GF-D8 (cell line): Measurements from ENCODE around the gene TBCCD1.

ENCODE experiments used
- DNase-seq: peaks from one replicate; lab custom pipeline; 2025; lab: John Stamatoyannopoulos, UW

Gene TBCCD1, protein sequence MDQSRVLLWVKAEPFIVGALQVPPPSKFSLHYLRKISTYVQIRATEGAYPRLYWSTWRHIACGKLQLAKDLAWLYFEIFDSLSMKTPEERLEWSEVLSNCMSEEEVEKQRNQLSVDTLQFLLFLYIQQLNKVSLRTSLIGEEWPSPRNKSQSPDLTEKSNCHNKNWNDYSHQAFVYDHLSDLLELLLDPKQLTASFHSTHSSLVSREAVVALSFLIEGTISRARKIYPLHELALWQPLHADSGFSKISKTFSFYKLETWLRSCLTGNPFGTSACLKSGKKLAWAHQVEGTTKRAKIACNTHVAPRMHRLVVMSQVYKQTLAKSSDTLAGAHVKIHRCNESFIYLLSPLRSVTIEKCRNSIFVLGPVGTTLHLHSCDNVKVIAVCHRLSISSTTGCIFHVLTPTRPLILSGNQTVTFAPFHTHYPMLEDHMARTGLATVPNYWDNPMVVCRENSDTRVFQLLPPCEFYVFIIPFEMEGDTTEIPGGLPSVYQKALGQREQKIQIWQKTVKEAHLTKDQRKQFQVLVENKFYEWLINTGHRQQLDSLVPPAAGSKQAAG

DNA sequence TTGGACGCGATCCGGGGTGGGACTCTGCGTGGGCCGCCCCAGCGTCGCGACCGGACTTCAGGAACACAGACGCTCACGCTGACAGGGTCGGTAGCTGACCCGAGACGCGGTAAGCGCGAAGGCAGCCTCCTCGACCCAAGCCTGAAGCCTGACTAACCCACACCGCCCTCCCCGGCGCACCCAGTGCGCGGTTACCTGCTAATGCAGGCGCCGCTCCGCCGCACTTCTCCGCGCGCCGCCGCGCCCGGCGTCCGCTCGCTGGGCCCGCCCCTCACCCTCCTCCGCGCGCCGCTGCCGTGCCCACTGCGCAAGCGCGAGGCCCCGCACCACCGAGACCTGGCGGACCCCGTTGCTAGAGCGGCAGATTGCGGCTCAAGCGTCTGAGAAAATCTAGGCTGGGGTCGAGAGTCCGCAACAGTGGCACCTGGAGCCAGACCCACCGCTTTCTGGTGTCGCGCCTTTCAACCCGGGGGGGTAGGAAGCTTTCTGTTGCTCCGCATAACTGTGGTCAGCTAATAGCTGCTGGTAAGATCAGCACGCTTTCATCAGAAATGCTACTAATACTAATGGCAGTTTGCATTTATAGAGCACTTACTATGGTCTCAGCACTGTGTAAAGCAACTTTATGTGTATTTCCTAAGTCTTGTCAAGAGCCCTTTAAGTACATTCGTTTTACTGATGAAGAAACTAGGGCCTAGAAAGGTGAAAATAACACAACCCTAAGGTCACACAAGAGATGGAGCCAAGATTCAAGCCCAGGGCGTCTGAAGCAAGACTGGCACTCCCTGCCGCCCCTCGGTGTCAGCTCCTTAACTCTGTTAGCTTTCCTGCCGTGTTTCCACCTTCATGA lies at the start of gene TBCCD1:
TBCCD1 (minus strand) TSS at position 268 of the 850 bp plus-strand sequence. CDS start 3,010 bp downstream, outside the sequence.
- peak; percentile 59 for DNase-seq

DNA sequence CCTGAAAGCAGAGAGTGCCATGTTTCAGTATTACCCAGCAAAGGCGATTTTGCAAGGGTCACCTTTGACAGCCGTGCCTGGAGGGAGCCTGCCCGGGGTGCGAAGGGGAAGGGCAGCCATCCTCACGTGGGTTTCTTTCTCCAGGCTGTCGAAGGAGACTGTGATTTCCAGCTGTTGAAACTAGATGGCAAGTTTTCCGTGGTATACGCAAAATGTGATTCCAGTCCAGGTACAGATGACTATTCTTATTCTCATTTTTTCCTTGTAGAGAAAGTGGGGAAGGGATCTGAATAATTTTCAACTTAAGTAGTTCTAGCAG lies 49.1 kb upstream of the TBCCD1 start:
- DNase-seq: no peak

DNA sequence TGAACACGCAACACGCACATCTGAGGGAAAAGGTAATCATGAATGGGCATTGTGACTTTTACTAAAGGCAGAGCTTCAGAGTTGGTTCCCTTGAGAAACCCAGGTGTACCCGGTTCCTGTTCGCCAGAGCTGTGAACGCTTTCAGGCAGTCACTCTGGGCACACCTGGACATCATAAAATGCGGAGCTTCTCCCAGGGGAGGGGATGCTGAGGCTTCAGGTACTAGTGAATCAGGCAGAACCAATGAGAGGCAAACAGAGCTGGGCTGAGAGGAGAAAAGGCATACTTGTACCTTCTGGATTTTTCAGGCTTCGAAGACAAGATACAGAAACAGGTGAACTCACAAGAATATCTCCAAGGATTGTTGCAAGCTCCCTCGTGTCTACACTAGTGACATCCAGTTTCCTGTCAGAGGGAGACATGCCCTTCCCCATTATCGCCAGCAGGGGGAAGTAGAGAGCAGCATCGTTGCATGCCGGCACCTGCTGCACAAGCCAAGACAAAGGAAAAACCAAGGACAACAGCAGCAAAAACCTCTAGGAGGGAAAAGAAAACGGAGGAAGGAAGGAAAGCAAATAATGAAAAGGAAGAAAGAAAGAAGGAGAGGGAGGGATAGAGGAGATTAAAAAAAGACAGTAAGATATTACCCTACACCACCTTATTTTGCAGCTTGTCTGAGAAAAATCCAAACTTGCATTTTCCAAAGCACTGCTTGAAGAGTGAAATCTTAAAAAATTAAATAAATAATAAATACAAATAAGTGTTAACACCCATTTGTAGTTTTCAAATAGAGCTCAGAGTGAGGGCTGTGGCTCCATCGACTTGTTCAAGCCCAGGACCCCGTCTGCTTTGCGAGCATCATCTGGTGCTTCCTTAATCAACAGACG lies 47.7 kb upstream of the TBCCD1 start:
- peak; percentile 9 for DNase-seq

DNA sequence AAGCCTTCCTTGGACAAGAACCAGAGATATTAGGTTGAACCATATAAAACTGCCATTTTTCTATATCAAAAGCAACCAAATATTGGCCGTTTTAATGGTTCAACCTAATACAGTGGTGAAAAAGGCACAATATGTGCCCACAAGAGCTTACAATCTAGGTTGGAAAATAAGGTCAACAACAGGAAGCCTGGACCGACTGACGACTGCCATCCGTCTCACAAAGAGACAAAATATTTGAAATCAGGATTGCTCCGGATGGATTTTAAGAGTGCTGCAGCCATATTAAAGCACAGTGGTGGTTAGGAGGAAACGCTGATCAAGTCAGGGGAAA lies 47.1 kb upstream of the TBCCD1 start:
- DNase-seq: no peak

DNA sequence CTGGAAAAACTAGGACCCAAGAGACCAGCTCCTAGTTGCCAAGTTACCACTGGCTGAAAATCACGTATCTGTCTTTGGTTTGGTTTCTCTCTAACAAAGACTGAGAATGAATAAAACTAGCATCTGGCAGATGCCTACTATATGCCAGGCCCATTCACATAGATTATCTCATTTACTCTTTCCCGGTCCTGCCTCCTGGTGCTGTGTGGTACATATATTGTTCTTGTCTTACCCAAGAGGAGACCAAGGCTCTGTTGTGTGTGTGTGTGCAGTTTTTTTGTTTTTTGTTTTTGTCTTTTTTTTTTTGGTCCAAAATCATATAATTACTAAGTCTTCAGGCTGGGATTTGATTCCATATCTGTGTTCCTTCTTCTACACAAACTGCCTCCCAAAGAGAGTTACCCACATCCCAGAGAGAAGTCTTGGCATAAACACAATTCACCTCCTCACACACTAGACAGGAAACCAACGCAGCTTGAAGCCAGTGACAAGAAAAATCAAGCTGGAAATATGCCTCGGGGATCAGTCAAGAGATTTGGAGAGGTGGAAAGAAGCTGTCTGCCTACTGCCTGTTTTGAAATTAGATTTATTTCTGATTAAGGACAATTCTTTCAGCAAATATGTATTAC lies 46.6 kb upstream of the TBCCD1 start:
- no peak for DNase-seq

DNA sequence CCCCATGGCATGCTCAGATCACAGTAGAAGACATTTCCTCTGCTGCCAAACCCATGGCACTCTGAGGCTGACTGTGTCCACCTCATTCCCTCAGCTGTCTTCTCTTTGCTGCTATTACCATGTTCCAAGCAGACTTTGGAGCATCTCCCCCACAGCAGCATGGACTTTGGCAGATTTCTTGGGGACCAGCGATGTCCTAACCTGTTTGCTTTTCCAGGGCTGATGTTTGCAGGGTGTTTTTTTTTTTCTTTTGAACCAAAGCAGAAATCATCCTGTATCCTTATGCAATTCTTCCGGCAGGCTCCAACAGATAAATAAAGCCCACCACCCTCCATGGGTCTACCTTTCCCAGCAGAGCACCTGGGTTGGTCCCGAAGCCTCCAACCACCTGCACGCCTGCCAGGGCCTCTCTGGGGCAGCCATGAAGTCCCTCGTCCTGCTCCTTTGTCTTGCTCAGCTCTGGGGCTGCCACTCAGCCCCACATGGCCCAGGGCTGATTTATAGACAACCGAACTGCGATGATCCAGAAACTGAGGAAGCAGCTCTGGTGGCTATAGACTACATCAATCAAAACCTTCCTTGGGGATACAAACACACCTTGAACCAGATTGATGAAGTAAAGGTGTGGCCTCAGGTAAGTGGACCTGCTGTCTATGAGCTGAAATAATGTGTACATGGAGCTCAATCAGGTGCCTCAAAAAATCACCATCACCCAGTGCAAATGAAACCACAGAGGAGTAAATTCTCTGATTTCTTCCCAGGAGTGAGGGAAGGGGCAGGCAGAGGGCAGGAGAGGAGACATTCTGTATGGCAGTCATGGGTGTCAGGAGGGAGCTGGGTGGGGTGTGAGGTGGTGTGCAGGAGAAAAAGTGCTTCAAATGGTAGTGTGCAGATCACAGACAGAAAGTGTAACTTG lies 45.8 kb upstream of the TBCCD1 start, which contains the start of gene AHSG:
AHSG (plus strand) TSS at position 340 of the 916 bp plus-strand sequence; CDS start at position 422, 82 bp downstream.
- DNase-seq: no peak

DNA sequence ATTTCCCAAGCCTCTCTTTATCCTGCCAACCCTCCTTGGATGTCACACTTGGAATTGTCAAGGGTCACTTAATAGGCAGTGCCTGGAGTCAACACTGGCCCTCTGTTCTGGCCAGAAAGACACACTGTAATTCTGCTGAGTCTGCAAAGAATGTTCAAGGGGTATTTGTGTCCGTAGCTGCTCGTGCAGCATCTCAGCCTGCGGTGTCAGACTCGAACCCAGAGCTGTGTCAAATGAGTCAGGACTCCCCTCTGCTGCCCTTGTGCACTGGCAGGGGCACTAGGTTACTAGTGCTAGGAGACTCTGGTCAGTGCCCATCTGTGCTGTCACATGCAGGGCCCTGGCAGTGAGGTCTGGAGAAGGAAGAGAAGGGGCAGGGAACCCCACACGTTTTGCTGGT lies 44.9 kb upstream of the TBCCD1 start:
- no peak for DNase-seq

DNA sequence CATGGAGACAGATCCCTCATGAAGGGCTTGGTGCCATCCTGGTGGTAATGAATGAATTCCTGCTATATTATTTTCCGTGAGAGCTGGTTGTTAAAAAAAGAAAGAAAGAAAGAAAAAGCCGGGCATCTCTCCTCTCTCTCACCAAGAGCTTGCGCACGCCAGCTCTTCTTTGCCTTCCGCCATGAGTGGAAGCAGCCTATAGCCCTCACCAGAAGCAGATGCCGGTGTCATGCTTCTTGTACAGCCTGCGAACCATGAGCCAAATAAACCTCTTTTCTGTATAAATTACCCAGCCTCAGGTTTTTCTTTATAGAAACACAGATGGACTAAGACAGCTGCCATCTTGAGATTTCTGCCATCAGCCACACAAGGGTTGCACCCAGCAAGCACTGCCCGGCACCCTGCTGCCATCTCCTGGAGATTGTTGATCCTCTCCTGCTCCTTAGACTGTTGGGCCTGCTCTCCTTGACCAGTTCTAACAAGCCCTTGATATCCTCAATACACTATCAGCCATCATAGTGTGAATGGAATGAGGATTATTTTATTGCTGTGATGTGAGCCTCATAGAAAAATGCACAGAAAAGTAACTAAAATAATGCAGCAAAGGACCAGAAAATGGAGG lies 42.2 kb upstream of the TBCCD1 start:
- DNase-seq: no peak

DNA sequence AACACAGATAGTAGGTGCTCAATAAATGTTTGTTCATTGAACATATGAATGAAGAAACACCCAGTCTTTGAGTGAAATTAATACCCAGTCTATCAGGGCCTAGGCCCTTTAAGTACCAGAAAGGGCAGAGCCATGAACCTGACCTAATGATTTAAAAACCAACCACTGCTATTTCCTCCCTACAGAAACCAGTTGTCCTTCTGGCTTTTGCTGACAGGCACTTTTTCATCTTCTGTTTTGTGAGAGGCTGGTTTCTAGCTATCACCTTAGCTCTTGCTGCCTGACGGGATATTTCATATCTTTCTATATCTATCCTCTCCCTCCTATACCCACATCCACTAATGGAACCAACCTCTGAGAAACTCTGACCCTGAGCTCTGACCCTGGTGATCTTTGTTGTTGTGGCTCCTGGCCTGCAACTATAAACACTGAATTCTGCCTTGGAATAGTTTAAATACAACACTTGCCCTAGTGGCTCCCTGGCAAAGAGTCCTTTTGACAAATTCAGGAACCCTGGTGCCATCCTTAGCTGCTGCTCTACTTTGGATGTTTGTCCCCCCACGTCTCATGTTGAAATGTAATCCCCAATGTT lies 41.6 kb upstream of the TBCCD1 start:
- DNase-seq: no peak

DNA sequence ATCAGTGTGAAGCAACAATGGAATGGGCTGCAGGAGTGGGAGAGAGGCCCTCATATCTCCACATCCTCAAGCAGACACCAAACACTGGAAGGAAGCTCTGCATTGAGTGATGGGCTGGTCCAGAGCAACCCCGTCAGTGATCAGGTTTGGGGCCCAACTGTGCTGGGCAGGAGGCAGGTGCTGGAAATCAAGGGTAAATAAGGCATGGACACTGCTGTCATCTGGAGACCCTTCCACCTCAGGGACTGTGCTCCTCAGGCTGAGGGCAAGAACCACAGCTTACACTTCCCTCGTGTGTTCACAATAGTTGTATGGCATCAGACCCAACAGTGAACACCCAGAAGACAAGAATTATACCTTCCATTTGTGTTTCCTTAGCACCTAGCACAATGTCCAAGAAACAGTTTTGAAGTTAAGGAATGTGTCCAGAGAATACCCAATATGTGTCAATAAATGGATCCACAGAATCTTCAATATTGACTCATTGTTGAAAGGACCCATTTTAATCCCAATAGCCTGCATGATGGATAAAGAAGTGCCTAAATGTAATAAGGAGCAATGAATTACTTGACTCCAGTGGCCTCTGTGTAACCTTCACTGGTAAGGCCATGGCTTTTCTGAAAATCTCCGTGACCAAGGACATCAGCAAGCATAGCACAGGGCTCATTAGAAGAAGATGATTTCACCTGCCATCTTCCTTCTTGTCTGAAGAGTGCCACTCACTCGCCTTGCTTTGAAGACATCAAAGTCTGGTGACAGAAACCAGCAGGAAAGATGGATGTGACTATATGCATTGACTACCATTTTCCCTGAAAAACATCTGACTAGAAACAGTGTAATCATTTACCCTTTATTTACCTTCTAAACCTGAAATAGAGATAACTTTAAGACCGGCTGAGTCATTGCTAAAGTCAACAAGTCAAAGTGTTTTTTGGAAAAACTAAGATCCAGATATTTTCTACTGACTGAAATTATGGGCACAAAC lies 38.7 kb upstream of the TBCCD1 start:
- DNase-seq: no peak

DNA sequence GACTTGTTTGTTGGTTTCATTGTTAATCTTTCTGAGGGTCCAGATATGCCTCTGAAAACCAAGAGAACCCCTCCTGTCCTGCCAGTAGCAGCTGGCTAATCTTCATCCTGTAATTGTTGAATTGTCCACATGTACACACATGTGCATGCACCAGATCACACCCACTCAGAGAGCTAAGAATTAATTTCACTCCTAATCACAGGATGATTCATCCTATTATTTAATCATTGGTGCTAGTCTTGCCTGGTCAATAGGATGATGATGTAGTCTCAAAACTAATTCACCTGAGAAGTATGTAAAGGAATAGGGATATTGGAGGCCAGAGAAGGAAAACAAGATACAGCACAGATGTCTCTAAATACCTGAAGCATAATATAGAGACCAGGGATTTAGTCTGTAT lies 37.9 kb upstream of the TBCCD1 start:
- DNase-seq: no peak

DNA sequence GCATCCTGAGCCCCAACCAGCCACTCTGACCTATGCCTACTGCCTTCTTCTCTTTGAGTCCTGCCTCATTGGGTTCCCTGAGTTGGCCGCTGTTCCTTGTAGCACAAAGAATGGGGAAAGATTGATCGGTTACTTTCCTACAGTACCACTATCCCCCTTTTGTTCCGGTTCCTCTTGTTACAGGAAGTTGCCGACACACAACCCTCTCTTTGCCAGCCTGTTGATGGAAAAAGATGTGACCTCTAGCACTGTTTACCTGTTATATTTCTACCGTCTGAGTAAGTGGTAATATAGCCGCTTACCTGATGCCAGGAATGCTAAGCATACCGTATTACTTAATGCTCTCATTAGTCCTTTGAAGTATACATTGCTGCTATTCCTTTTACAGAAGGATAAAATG lies 36.0 kb upstream of the TBCCD1 start:
- DNase-seq: no peak

DNA sequence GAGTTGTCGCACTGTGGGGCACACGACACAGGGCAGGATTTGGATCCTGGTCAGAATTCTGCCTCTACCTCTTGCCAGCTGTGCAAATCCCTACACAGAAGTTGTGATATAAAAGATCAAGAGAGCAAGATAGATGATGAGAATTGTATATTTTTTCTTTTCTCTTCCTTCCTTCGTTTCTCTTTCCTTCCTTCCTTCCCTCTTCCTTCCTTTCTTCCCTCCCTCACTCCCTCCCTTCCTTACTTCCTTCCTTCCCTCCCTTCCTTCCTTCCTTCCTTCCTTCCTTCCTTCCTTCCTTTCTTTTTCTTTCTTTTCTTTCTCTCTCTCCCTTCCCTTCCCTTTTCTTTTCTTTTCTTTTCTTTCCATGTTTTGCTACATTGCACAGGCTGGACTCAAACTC lies 33.8 kb upstream of the TBCCD1 start:
- no peak for DNase-seq

DNA sequence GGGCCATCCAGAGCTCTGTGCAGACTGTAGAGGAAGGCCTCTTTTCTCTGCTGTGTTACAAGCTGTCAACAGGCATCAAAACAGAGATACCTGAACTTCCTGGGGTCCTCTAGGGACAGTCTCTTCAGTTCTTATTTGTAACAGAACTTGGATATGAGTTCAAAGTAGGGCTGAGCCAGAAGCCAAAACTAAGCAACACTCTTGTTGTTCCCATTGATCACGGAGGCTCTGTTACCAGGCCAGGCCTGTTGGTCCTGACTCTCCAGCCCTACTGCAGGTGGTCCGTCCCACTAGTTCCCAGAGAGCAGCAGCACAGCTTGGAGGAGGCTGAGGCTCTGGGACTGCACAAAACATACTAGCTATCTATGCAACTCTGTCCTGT lies 32.6 kb upstream of the TBCCD1 start:
- no peak for DNase-seq

DNA sequence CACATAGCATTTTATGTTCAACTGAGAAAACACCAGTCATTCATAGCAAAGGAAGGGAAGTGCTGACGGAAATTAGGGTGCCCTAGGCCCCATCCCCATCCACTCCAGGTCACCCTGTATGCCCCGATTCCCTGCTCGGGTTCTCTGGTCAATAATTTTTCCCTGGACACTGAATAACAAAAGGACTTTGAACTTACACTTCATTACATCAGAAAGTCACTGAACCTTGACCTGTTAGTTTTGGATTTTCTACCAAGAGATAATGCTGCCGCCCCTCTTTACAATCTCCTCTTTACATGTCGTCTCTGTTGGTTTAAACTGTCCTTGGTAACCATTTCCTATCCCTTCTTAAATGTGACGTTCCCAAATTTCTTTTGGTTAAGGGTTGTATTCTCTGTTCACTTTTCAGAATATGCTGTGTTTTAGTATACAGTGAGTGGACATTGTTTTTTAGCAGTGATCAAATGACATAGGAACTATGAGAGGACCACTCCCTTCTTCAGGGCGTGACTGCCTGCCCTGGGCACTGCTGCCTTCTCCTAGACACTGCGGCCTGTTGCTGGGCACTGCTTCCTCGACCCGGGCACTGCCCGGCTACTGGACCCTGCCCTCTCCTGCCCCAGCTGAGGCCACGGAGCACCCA lies 32.1 kb upstream of the TBCCD1 start:
- no peak for DNase-seq

DNA sequence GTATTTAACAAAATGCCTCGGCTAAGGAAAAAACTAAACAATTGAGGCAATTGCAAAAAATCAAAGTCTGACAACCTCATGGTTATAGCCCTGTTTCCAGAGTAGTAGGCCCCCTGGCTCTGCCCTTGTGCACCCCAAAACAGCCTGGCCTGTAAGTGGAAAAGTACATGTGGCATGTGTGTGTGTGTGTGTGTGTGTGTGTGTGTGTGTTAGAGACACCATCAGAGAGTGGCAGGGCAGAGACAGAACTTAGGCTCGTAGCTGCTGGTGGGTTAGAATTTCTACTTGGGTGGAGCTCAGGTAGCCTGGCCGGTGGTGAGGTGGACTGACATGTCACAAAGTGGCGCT lies 31.6 kb upstream of the TBCCD1 start:
- DNase-seq: no peak

DNA sequence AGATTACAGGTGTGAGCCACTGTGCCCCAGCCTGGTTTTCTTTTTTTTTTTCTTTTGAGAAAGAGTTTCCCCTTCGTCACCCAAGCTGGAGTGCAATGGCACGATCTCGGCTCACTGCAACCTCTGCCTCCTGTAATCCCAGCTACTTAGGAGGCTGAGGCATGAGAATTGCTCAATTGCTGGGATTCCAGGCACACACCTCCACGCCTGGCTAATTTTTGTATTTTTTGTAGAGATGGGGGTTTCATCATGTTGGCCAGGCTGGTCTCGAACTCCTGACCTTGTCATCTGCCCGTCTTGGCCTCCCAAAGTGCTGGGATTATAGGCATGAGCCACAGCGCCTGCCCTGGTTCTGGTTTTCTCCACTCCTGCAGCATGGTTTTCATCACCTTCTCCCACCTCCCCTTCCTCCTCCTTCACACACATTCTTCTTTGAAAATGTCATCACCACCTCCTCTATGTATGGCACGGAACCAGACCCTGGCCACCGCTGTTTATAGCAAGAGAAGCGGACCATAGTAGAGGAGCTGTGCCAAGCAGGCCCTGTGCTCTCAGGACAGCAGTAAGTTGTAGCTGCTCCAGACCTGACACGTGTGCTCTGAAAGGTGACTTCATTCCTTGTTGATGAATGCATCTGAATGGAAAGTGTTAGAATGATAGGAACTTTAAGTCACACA lies 31.1 kb upstream of the TBCCD1 start:
- DNase-seq: no peak
